Measurements from ENCODE around the gene SFN.
A peak's percentile ranks its signal among the peaks of the same experiment; 100 is the strongest.
"Not testable (repeated sequence)": the region's sequence is repeated elsewhere in the genome, so short reads cannot be mapped to it uniquely, and the experiment has no call there.

The SFN gene

DNA sequence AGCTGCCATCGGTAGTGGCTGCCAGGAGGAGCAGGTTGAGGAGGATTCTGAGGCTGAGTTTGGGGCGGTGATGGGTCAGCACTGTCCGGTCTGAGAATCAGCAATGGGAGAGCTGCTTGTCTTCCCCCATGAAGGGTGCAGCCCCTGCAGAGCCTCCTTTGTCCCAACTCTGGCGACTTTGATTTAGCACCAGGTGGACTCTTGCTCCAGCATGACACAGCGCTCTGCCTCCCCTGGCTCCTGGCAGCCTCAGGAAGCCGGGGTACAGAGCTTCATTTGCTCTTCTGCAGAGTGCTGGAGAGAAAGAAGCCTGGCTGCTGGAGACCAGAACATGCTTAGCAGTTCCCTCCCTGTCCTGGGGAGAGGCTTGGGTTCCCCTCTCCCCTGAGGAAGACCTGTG is 23.2 kb upstream of the SFN start:
- no peak for DNase-seq

DNA sequence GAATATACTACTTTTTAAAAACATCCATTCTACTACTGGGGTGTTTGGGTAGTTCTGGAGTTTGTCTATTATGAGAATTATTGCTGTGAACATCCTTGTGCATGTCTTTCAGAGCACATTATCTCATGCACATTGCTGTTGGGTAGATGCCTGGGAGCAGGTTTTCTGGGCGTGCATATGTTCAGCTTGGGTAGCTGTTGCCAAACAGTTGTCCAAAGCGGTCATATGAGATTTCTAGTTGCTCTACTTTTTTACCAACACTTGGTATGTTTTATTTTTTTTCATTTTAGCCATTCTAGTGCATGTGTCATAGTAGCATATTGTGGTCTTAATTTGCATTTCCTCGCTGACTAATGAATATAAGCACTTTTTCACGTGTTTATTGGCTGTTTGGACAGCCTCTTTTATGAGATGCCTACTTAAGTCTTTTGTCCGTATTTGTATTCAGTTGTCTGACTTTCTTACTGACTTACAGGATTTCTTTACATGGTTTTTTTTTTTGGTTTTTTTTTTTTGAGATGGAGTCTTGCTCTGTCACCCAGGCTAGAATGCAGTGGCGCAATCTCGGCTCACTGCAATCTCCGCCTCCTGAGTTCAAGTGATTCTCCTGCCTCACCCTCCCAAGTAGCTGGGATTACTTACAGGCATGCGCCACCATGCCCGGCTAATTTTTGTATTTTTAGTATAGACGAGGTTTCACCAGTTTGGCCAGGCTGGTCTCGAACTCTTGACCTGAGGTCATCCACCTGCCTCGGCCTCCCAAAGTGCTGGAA is 18.3 kb upstream of the SFN start:
- DNase-seq = no peak

DNA sequence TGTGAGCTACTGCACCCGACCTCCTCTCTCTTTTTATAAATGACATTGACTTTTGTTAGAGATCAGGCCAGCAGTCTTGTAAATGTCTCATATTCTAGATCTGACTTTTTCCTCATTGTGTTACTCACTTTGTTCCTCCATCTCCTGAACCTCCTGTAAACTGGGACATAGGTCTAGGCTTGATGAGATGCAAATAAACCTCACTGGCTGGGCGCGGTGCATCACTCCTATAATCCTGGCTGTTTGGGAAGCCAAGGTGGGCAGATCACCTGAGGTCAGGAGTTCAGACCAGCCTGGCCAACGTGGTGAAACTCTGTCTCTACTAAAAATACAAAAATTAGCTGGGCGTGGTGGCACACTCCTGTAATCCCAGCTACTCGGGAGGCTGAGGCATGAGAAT is 15.1 kb upstream of the SFN start:
- DNase-seq = not testable (repeated sequence)

DNA sequence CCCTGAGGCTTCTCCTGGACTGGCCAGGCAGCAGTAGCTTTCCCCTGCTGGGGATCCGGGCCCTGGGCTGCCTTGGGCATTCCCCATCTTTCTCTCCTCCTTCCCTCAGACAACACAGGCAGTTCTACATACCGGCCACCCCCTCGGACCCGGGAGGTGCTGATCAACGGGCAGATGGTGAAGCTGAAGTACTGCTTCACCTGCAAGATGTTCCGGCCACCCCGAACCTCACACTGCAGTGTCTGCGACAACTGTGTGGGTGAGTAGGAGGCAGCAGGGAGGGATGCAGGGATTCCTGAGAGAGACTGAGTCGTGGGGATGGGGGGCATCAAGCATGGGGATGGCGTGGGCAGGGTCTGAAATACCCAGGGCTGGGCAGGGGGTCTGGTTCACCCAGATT is 14.4 kb upstream of the SFN start:
- DNase-seq = no peak

DNA sequence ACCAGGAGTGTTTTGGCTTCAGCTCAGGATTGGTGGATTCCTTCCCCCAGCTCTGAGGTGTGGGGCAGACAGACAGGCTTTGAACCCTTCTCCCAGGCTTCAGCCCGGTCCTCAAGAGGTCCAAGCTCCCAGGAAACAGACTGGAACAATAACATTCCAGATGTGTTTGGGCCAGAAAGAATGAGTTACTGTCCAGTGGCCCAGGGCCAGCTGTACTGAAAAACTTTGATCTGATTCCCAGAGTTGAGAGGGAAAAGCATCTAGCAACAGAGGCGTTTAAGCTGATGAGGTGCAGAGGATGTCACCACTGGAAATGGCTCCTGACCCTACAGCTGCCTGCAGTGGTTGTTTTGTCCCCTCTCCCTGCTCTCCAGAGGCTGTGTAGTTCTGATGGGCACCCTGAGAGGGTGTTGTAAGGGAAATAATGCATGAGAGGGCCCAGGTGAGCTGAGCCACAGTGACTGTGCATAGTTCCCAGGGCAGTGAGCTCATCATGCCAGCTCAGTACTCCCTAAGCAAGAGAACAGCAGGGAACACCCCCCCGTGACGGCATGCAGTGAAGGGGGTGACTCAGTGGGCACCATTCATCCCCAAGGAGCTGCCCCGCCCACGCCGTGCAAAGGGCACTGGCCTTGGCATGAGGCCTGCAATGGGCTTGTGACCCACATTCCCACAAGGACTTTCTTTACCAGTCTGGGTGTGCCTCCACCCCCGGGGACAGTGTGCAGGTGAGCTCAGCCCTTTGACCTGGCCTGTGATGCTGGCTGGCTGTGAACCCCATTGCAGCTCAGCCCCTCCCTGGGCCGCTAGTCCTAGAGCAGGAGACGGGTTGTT is 13.8 kb upstream of the SFN start:
- no peak for DNase-seq

DNA sequence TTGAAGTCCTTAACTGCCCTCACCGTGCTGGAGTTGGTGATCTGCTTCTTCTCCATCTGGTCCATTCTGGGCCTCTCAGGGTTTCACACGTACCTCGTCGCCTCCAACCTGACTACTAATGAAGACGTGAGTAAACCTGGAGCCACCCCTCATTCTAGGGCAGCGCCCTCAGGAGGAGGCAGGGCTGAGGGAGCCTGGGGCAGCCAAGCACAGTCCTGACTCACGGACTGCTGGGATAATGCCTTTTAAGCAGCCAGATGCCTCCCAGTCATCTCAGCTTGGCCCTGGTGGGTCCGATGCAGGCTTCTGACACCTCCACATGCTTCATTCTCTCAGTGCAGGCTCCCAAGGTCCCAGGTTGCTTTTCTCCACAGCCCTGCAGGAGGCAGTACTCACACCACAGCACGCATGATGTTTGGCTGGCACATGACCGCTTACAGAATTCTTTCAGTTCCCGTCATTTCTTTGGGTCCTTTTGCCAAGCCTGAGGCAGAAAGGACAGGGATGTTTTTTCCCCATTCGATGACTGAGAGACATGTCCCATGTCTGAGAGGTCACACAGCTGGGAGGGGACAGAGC is 11.8 kb upstream of the SFN start:
- no peak for DNase-seq

DNA sequence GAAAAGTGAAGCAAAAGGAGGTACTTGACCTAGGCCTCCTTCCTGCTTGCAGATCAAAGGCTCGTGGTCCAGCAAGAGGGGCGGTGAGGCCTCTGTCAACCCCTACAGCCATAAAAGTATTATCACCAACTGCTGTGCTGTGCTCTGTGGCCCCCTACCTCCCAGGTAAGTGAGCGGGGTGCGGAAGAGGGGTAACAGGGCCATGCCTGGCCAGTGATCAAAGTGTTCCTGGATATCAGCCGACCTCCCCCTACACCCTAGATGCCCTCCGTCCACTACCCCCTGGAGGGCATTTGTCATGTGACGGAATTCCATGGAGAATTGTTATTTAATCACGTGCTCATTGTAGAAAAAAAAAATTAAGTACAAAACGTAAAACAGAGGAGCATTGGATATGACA is 10.2 kb upstream of the SFN start:
- no peak for DNase-seq

DNA sequence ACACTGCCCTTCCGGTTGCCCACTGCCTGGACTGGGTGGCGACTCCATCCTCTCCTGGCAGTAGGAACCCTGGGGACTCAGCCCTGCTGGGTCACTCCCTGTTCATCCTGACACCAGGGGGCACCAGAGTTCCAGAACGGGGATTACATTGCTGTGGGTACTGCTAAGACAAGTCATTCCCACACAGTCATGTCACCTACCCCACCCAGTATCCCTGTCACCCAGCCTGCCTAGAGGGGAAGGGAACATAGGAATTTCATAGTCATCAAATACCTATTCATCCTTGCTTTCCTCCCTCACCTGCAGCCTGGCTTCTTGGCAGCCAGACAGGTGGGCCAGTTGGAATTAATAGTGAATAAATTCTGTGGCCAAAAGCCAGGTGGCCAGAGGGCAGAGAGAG is 9.8 kb upstream of the SFN start:
- DNase-seq = peak; percentile 86

DNA sequence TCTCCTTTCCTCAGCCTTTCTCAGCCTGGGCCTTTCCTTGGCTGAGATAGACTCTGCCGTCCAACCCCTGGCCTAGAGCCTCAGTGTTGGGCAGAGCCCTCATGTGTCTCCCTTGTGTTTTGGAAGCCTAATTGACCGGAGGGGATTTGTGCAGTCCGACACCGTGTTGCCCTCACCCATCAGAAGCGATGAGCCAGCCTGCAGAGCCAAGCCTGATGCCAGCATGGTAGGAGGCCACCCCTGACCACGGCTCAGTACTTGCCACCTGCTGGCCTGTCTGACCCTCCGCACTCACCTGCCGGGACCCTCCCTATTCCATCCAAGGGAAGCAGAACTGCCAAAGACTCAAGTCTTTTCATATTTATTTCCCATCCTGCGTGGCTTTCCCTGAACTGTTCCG is 9.3 kb upstream of the SFN start:
- no peak for DNase-seq

DNA sequence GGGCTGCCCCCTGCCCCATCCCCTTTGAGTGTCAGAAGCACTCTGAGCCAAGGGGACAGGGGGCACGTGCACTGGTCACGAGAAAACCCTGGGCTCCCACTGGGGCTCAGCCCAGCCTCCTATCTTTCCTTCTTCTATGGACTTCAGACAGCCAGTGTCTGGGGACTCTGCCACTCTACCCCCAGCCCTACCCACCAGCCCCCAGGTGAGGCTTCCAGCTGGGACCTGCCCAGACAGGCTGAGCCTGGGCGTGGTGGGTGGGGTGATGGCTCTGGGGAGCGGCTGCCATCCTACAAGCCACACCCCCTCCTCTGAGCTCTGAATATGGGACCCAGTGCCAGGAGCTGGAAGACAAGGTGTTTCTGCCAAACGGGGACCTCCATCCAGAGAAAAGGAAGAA is 8.0 kb upstream of the SFN start:
- no peak for DNase-seq

DNA sequence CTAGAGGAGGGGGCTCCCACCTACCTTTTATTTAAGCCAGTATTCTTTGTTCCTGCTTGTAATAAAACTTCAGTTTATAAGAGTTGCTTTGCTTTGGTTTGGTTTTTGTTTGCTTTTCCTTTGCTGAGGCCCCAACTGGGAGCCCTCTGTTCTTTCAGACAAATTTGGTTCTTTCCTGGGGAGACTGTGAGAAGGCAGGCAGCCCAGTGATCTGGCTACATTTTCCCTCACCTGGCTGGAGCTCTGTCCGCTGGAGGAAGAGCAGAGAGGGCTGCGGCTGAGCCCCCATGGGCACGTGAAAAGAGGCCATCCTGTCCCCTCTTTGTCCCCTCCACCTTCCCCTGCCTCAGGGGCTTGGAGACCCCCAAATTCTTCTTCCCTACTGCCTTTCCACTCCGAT is 7.3 kb upstream of the SFN start:
- DNase-seq = no peak

DNA sequence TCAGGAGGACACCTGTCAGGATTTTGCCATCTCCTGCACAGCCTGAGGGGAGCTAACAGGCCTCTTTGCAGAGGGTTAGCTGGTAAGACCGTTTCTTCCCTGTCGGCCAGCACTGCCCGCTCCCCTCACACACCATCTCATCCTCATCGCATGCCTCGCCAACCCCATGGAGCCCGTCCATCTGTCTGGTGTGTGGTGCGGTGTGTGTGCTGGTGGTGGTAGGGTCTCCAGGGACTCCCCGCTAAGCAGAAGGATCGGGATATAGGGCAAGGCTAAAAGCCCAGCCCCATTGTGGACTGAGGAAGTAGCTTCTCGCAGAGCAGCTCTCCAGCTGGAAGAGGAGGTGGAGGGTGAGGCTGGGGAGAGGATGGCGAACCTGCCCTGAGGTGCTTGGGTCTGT is 6.8 kb upstream of the SFN start:
- no peak for DNase-seq

DNA sequence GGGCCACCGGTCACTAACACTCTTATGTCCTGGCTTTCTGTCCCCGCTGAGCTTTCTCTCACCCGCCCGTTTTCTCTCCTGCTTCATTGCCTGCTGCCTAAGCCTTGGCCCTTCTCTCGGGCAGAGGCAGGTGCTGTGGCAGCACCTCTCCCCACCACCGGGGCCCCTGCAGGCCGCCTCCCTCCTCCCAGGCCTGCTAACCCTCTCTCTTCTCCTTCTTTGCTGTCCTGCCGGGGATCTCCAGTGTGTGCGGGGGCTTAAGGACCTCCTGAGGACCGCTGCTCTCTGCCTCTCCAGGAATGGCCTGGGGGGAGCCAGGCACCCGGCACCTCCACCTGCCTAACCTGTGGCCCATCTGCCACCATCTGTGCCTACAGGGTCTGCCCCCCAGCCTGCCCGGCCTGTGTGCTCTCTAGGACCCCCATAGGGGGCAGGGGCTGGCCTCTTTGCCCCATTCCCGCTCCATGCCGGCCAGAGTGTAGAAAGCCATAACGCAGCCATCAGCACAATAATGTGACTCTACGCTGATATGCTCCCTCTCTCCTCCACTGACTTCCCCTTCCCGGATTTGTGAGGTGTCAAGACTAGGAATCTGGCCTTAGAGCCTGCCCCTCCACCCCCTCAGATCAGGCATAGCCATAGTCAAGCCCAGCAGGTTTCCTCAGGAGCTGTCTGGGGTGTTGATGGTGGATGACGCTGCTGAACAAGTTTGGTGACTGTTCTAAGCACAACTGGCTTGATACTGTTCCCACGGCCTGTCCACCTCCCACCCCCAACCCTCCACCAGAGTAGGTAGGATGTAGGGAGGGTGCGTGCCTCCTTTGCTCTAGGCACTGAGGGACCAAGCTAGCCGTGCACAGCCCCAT is 6.1 kb upstream of the SFN start:
- DNase-seq = no peak

DNA sequence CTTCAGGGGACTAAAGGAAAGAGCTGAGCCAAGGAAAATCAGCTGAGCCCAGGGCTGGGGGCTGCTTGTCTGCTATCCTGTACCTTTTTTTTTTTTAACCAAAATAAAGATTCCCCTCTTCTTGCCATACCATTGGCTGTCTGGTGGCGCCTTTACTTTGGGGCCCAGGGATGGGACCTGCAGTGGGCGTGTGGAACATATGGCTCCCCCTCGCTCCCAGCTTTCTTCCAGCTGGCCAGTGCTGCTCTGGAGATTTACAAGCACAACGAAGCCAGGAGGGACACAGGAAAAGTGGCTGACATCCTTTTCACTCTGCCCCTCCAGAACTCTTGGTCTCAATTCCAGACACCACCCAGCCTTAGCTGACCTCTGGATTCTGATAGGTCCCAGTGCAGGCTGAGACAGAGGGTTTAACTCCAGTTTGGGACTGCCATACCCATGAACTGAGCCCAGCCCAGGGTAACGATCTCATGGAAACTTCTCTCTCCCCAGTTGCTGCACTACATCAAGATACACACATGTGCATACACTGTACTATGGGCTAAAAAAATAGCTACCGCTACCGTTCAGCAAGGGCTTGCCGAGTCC is 5.4 kb upstream of the SFN start:
- DNase-seq = no peak

DNA sequence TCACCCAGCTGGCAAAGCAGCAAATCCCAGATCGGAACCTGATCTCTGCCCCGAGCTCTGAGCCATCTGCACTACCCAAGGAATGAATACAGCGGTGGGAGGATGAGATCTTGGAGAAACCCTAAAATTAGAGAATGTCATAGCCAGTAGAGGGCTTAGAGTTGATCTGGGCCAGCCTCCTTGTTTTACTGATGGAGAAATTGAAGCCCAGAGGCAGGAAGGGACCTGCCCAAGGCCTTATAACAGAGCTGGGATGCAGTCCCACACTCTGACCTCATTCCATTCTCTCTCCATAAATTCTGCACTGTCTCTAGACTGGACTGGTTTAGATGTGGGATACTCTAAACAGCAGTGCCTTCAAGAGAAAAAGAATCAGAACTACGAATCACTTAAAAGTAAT is 4.8 kb upstream of the SFN start:
- no peak for DNase-seq

DNA sequence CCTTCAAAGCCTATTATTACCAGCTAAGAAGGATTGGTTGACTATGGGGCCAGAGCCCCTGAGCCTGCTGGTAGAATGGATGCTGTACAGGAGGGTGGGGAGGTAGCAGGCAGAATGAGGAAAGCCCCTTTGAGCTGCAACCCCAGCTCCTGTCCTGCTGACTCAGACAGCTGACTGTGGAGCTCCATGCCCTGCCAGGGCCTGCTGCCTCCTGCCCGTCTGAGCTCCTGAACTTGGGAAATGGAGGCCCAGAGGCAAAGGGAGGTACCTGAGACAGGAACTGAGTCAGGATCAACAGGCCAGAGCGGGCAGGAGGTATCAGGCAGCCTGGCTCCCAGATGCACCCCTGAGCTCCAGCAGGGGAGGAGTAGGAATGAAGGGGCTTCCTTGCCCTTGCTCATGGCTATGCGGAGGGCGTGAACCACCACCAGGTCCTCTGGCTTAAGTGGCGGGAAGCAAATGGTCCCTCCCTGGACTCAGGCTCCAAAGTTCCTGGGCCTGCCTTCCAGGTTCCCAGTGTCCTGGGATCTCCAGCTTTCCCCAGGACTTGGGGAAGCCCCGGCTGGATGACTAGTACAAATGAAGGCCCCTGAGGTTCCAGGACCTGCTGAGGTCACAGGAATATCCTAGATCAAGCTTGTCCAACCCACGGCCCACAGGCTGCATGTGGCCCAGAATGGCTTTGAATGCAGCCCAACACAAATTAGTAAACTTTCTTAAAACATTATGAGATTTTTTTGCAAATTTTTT is 3.9 kb upstream of the SFN start:
- DNase-seq = no peak

DNA sequence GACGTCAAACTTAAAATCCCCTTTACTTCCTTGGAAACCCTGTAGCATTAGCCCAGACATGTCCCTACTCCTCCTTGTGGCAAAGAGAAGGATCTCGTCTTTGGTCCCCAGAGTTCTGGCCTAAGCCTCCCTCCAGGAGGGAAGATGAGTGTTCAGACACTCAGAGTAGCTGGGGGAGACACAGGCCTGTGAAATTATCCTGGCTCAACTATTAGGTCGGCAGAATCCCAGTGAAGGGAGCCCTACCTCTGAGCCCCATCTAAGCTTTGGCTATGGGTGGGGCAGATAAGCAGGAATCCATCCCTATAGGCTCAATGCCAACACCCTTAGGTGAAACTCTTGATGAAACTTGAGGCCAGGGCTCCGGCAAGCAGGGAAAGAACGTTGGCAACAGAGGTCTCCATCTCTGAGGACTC is 1.7 kb upstream of the SFN start:
- DNase-seq = no peak

DNA sequence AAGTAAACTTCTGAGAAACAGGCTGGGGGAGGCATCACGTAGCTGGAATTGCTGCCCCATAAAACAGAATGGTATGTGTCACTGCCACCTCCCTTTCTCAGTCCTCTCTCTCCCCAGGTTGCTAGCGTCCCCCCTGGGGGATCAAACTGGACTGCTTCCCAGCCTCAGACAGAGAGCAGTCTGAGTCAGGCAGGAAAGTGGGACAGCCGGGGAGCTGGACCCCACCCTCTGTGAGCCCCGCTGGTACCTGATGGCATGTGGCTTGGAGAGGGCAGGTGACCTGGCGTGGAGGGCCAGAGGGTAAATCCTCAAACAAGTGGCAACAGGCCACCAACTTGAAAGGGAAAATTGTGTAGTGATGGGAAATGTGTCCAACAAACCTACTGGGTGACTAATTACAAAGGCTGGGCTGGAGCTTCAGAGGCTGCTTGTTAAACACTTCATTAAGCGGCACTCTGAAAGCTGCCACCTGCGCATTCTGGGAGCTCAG is 1.0 kb upstream of the SFN start:
- DNase-seq = no peak

DNA sequence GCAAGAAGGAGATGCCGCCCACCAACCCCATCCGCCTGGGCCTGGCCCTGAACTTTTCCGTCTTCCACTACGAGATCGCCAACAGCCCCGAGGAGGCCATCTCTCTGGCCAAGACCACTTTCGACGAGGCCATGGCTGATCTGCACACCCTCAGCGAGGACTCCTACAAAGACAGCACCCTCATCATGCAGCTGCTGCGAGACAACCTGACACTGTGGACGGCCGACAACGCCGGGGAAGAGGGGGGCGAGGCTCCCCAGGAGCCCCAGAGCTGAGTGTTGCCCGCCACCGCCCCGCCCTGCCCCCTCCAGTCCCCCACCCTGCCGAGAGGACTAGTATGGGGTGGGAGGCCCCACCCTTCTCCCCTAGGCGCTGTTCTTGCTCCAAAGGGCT is 732 bp downstream of the SFN start:
- no peak for DNase-seq

DNA sequence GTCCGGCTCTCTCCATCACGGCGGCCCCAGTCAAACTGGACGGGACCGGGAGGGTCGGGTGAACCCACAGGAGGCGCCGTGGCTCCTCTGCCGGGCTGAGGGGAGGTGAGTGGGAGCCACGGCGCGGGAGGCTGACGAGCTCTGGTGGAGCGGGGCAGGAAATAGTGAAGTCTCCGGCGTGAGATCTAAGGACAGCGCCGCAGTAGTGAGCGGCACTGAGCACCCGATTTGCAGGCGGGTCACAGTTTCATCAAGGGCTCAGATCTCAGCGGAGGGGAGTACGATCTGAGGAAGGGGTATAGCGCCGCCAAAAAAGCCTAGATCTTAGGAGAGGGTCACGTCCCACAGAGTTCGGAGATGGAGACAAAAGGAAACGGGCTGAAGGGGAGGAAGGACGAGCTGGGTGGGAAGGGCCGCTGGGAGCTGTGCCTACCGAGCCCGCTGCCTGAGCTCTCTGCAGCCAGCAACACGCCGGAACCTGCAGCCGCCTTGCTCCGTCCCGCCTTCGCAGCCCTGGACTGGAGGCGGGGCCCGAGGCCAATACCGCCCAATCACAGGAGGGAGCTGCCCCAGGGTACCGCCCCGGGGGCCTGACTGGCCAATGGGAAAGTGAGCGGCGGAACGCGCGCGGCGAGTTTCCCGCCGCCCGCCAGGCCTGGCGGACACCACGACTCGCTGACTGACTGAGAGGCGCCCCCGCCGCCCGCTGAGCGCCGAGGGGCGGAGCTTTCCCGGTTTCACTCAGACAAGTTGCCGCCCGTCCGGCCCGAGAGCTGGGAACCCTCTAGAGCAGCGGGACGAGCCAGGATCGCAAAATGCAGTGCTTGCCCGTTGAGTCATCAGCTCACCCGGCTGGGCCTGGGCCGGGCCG is 1.9 kb downstream of the SFN start:
- peak; percentile 97 for DNase-seq

DNA sequence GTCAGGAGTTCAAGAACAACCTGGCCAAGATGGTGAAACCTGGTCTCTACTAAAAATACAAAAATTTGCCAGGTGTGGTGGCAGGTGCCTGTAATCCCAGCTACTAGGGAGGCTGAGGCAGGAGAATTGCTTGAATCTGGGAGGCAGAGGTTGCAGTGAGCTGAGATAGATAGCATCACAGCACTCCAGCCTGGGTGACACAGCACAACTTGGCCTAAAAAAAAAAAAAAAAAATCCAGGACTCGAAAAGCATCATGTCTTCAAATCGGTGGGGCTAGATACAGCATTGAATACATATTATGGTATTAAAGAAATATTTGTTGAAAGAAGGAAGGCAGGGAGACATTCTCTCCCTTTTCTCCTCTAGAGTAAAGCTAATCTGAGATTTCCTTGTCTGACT is 10.1 kb downstream of the SFN start:
- DNase-seq = not testable (repeated sequence)
